ENCODE measurements around the gene ADD3.

DNA sequence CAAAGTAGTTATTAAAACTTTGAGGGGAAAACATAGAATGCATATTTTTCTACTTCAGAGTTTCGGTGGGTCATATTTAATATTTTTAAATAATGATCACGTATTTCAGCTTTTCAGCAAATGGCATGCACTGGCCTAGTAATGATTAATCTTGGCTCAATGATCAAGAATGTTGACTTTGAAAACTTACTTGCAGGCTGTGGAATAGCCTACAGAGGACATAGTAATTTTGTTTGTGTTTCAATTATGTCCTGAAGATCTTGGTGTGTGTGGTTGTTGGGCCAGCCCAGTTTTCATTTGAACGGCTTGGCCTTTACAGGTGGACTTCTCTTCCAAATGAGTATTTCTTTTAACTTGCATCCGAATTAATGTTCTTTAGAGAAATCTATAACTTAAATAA lies 35.1 kb downstream of the ADD3 start:
- TF ChIP-seq GATA2 (IDR thresholded peaks at IDR 0.05; ENCODE audit: low read depth, low read length) (no peak), GATA3 (IDR thresholded peaks at IDR 0.05; ENCODE audit: low read depth, low read length) (no peak)
